Parathyroid adenoma (tissue), 2 donors: ENCODE results near the gene PVALEF.

ENCODE experiments used
- H2AFZ ChIP-seq: fragments of 300-600 bp; sonication (generic); one replicate; pipeline ENCODE4 v1.7.0; 2017; ENCODE audit warnings: antibody characterized with exemption, mild to moderate bottlenecking
- H3K27ac ChIP-seq: fragments of 300-600 bp; sonication (generic); one replicate; pipeline ENCODE4 v1.7.0; 2017
- H3K27me3 ChIP-seq: fragments of 300-600 bp; sonication (generic); one replicate; pipeline ENCODE4 v1.7.0; 2017; ENCODE audit warnings: low read length; ENCODE audit not compliant: control insufficient read depth, insufficient read depth
- H3K36me3 ChIP-seq: fragments of 300-600 bp; sonication (generic); one replicate; pipeline ENCODE4 v1.7.0; 2017; ENCODE audit warnings: low read length; ENCODE audit not compliant: control insufficient read depth, insufficient read depth
- H3K4me1 ChIP-seq: fragments of 300-600 bp; sonication (generic); one replicate; pipeline ENCODE4 v1.7.0; 2017; ENCODE audit warnings: control low read depth
- H3K4me2 ChIP-seq: fragments of 300-600 bp; sonication (generic); one replicate; pipeline ENCODE4 v1.7.0; 2017; ENCODE audit warnings: low read length
- H3K4me3 ChIP-seq: fragments of 300-600 bp; sonication (generic); one replicate; pipeline ENCODE4 v1.7.0; 2017; ENCODE audit warnings: low read depth, low read length
- H3K79me2 ChIP-seq: fragments of 300-600 bp; sonication (generic); one replicate; pipeline ENCODE4 v1.7.0; 2017; ENCODE audit warnings: control low read depth
- H3K9ac ChIP-seq: fragments of 300-600 bp; sonication (generic); one replicate; pipeline ENCODE4 v1.7.0; 2017; ENCODE audit warnings: mild to moderate bottlenecking
- H3K9me3 ChIP-seq: fragments of 300-600 bp; sonication (generic); one replicate; pipeline ENCODE4 v1.7.0; 2017; ENCODE audit warnings: low read length; ENCODE audit not compliant: control insufficient read depth
- TF ChIP-seq, protein P1 (sequence below): fragments of 300-600 bp; sonication (generic); IDR thresholded peaks from one replicate; pipeline ENCODE4 v1.7.0; 2017; ENCODE audit warnings: antibody characterized with exemption, mild to moderate bottlenecking
- donor health status: primary hyperparathyroidism.

The PVALEF gene

DNA sequence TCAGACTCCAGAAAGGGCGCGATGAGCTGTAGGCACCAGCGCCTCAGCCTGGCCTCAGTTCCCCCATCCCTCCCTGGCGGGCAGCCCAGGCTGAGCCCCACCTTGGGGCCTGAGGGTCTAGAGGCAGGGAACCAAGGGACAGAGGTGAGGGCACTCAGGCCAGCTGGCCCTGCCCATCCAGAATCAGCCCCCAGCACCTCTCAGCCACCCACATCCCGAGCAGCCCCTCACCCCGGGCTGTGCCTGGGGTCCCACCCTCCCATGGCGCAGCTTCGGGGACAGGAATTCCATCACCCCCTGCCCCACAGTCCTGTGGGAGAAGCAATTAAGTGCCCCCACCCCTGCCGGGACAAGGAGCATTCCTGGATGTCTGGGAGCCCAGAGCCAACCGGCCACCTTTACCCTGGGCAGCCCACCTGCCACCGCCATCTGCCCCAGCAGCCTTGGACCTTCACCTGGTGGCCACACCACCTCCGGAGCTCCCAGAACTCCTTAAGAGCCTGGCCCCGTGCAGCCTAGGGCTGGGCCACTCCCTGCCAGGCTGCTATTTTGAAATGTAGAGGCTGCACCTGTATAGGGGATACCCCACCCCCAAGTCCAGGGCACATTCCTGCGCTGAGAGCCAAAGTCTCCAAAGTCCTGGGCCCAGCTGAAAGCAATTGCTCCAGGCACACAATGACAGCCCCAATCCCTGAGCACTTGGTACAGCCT, 33.7 kb upstream of the PVALEF start:
- no peaks in the 10 kb centered on the region for H3K27me3 ChIP-seq

DNA sequence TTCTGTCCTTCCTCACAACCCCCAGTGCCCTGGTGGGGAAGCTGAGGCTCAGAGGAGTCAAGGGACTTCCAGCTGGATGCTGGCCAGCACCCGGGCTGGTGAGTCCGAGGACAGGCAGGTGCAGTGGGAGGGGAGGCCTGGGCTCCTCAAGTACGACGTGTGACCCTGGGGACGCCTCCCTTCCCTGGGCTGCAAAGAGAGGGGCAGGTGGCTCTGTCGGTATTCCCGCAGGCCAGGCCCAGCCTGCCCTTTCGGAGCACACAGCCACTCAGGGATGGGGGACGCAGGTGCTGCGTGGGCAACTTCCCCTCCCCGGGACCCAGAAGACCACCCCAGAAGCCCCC, 33.1 kb upstream of the PVALEF start:
- no peak overlapping the region for H2AFZ ChIP-seq
- H3K36me3 ChIP-seq, result no peaks in the 10 kb centered on the region
- H3K27me3 ChIP-seq, result no peaks in the 10 kb centered on the region
- no peak overlapping the region for H3K27ac ChIP-seq
- no peaks in the 10 kb centered on the region for H3K4me1 ChIP-seq
- no peak overlapping the region for H3K4me3 ChIP-seq
- H3K9me3 ChIP-seq, result no peaks in the 10 kb centered on the region
- peaks cover 17% of the 10 kb centered on the region for H3K79me2 ChIP-seq
- no peak overlapping the region for H3K9ac ChIP-seq
- TF ChIP-seq, protein P1, sequence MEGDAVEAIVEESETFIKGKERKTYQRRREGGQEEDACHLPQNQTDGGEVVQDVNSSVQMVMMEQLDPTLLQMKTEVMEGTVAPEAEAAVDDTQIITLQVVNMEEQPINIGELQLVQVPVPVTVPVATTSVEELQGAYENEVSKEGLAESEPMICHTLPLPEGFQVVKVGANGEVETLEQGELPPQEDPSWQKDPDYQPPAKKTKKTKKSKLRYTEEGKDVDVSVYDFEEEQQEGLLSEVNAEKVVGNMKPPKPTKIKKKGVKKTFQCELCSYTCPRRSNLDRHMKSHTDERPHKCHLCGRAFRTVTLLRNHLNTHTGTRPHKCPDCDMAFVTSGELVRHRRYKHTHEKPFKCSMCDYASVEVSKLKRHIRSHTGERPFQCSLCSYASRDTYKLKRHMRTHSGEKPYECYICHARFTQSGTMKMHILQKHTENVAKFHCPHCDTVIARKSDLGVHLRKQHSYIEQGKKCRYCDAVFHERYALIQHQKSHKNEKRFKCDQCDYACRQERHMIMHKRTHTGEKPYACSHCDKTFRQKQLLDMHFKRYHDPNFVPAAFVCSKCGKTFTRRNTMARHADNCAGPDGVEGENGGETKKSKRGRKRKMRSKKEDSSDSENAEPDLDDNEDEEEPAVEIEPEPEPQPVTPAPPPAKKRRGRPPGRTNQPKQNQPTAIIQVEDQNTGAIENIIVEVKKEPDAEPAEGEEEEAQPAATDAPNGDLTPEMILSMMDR, result no peak
- no peak overlapping the region for H3K4me2 ChIP-seq

More for the DNA sequence above, 33.7 kb upstream of the PVALEF start:
- peaks cover 13% of the 10 kb centered on the region for H3K79me2 ChIP-seq
- no peak overlapping the region for H3K4me2 ChIP-seq
- no peaks in the 10 kb centered on the region for H3K36me3 ChIP-seq
- H3K9ac ChIP-seq, result no peak overlapping the region
- no peak overlapping the region for H3K27ac ChIP-seq
- H3K9me3 ChIP-seq, result no peaks in the 10 kb centered on the region
- H2AFZ ChIP-seq, result no peak overlapping the region
- TF ChIP-seq, protein P1, result no peak
- no peak overlapping the region for H3K4me3 ChIP-seq
- no peaks in the 10 kb centered on the region for H3K4me1 ChIP-seq

DNA sequence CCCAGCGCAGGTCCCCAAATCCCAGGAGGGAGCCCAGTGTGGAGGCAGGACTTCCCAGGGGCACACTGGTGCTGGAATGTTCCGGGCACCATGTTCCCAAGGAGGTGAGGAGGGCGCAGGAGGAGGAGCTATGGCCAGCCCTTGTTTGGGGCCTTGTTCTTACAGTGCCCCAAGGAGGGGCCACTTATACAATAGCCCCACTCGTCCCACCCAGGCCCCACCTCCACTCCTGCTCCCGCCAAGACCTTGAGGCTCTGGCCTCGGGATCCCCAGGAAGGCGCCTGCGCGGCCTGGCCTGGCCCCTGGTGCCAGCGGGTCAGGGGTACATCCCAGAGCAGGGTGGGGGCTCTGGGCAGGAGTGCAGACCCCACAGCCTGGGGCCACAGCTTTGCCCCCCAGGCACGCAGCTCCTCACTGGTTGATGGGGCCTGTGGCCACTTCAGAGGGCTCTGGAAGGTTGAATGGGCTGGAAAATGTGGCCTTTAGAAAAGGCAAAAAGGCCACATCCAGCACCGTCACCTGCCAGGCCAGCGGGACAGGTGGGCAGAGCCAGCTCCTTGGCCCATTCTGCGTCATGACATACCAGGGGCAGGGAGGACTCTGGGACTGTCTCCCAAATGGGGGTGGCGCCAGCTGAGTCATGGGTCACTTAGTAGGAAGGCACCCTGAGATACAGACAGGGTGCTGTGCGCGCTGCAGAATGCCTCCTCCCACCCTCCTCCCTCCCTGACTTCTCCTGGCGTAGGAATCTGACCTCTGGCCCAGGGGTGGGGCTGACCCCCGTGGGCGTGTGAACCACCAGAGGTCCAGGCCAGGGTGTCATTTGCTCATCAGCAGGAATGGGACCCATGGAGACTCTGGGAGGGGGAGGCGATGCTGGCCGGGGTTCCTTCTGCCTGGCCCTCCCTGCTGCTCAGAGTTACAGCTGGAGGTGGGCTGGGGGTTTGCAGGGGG, 32.3 kb upstream of the PVALEF start:
- Histone ChIP-seq H3K27ac (no peak overlapping the region), H3K36me3 (no peaks in the 10 kb centered on the region), H2AFZ (no peak overlapping the region), H3K4me2 (no peak overlapping the region), H3K9ac (no peak overlapping the region), H3K4me1 (no peaks in the 10 kb centered on the region), H3K9me3 (no peaks in the 10 kb centered on the region), H3K79me2 (peaks cover 21% of the 10 kb centered on the region), H3K27me3 (no peaks in the 10 kb centered on the region), H3K4me3 (no peak overlapping the region)
- TF ChIP-seq, protein P1, result no peak

GRCh38 chr17:81134064-81134781, 31.1 kb upstream of the PVALEF start:
- no peaks in the 10 kb centered on the region for H3K4me1 ChIP-seq
- no peaks in the 10 kb centered on the region for H3K9me3 ChIP-seq
- no peaks in the 10 kb centered on the region for H3K36me3 ChIP-seq
- TF ChIP-seq, protein P1, result no peak
- peaks cover 21% of the 10 kb centered on the region for H3K79me2 ChIP-seq
- no peak overlapping the region for H3K27ac ChIP-seq
- no peak overlapping the region for H3K4me2 ChIP-seq
- H3K27me3 ChIP-seq, result no peaks in the 10 kb centered on the region
- no peak overlapping the region for H2AFZ ChIP-seq
- H3K4me3 ChIP-seq, result no peak overlapping the region
- no peak overlapping the region for H3K9ac ChIP-seq
